ENCODE data around the gene CEP250. TPM values are rescaled to one million over a fixed set of nuclear protein-coding genes. Genes with fewer than 3 reads are reported as not detected.

Gene CEP250
- total and polyA plus RNA-seq, 2 experiments from 2014 or later, result 15.5 to 21.7 TPM

DNA sequence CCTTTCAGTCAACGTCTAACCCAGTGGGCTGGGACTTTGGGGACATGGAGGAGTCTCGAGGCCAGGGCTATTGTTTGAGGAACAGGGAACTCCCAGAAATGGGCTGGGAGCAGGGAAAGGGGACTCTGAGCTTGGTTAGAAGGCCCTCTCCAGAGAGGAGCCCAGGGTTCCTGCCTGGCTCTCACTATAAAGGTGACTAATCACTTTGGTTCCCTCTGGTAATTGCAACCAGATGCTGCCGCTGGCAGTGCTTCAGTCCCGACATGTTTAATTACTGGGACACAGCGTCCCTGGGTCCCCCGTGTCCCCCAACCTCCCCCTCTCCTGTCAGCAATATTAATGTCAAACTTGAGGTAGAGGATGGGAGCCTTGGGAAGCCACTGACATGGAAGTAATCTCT is 12.4 kb upstream of the CEP250 start:
- Histone ChIP-seq H3K27ac (peak overlapping the region; percentile 81), H3K36me3 (ENCODE audit: low read depth) (no peaks in the 10 kb centered on the region), H3K79me2 (ENCODE audit: insufficient read depth) (no peaks in the 10 kb centered on the region), H3F3A (ENCODE audit: insufficient read depth) (no peaks in the 10 kb centered on the region; the same call in 1 of the 2 replicates), H3K27me3 (replicated peaks; ENCODE audit: insufficient read depth) (no peaks in the 10 kb centered on the region), H4K20me1 (ENCODE audit: insufficient read depth) (no peaks in the 10 kb centered on the region), H3K9ac (peak overlapping the region; percentile 63), H3K4me2 (ENCODE audit: unreplicated experiment) (peak overlapping the region; percentile 50), H3K9me2 (ENCODE audit: insufficient read depth) (no peaks in the 10 kb centered on the region), H3K9me3 (ENCODE audit: low read depth) (no peaks in the 10 kb centered on the region), H3K4me1 (ENCODE audit: insufficient read depth) (peaks cover 15% of the 10 kb centered on the region), H2AFZ (peak overlapping the region; percentile 77), H3K4me3 (peak overlapping the region; percentile 27; the same call in 1 of the 2 replicates)
- 2% methylated on average over 6 of the region's 6 CpGs for WGBS, 2 experiments (ENCODE audit: low coverage in 1 of 2, low lambda C conversion rate in 2 of 2, missing lambda C conversion rate in 2 of 2)
- peak; percentile 92 for DNase-seq
- TF ChIP-seq EZH2phosphoT487 (IDR thresholded peaks at IDR 0.05; ENCODE audit: insufficient read depth, low read depth) (no peak), EZH2 (IDR thresholded peaks at IDR 0.05; ENCODE audit: insufficient read depth, poor library complexity, severe bottlenecking) (no peak)
- in situ Hi-C loops (cut with MboI), result no loop called here

DNA sequence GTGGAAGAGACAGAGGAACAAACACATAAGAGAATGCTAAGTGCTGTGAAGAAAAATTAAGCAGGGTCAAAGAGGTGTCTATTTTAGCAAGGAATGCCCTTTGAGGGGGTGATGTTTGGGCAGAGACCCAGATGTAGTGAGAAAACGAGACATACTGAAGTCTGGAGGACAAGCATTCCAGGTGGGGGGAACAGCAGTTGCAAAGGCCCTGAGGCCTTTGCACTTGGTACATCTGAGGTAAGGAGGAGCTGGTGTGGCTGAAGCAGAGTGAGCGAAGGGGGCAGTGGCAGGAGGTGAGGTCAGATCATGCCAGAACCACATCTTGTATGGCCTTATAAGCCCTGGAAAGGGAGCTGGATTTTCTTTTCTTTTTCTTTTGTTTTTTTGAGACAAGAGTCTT is 11.2 kb upstream of the CEP250 start:
- no peak overlapping the region for H2AFZ ChIP-seq
- H3K4me3 ChIP-seq, result no peak overlapping the region
- no peak for DNase-seq
- no peaks in the 10 kb centered on the region; the same call in 1 of the 2 replicates for H3F3A ChIP-seq (ENCODE audit: insufficient read depth)
- H3K4me1 ChIP-seq (ENCODE audit: insufficient read depth), result peaks cover 6% of the 10 kb centered on the region
- no peaks in the 10 kb centered on the region for H3K9me3 ChIP-seq (ENCODE audit: low read depth)
- TF ChIP-seq EZH2 (IDR thresholded peaks at IDR 0.05; ENCODE audit: insufficient read depth, poor library complexity, severe bottlenecking), result no peak
- no peak for TF ChIP-seq EZH2phosphoT487 (IDR thresholded peaks at IDR 0.05; ENCODE audit: insufficient read depth, low read depth)
- no peaks in the 10 kb centered on the region for H4K20me1 ChIP-seq (ENCODE audit: insufficient read depth)
- no peaks in the 10 kb centered on the region for H3K27me3 ChIP-seq (replicated peaks; ENCODE audit: insufficient read depth)
- in situ Hi-C loops (cut with MboI), result no loop called here
- H3K79me2 ChIP-seq (ENCODE audit: insufficient read depth), result no peaks in the 10 kb centered on the region
- 90 to 94% methylated on average over 2 of the region's 2 CpGs for WGBS, 2 experiments (ENCODE audit: low coverage in 1 of 2, low lambda C conversion rate in 2 of 2, missing lambda C conversion rate in 2 of 2)
- no peaks in the 10 kb centered on the region for H3K36me3 ChIP-seq (ENCODE audit: low read depth)
- no peak overlapping the region for H3K27ac ChIP-seq
- H3K9ac ChIP-seq, result no peak overlapping the region
- no peak overlapping the region for H3K4me2 ChIP-seq (ENCODE audit: unreplicated experiment)
- no peaks in the 10 kb centered on the region for H3K9me2 ChIP-seq (ENCODE audit: insufficient read depth)

DNA sequence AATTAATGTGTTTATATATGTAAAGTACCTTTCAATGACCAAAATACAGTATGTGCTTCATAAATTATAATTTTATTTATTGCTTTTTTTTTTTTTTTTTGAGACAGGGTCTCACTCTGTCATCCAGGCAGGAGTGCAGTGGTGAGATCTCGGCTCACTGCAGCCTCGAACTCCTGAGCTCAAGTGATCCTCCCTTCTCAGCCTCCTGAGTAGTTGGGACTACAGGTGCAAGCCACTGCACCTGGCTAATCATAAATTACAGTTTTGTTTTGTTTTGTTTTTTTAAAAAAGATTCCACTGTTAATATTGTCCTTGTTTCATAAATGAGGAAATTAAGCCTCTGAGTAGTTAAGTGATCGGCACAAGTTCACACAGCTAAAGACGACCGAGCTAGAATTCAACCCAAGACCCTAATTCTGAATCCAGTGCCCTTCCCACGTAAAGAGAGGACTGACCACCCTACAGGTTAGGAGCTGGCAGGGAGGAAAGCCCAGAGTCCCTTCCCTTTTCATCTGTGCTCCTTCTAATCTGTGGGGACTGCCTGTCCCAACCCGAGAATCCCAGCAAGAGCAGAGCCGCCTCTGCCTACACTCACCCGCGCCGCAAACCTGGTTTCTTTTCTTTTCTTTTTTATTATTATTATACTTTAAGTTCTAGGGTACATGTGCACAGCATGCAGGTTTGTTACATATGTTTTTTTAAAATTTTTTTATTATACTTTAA is 8.9 kb upstream of the CEP250 start:
- peak; percentile 18 for DNase-seq
- Histone ChIP-seq H3F3A (ENCODE audit: insufficient read depth) (no peaks in the 10 kb centered on the region; the same call in 1 of the 2 replicates), H3K36me3 (ENCODE audit: low read depth) (no peaks in the 10 kb centered on the region), H3K4me2 (ENCODE audit: unreplicated experiment) (peak overlapping the region; percentile 79), H3K79me2 (ENCODE audit: insufficient read depth) (no peaks in the 10 kb centered on the region), H3K9me2 (ENCODE audit: insufficient read depth) (no peaks in the 10 kb centered on the region), H3K9ac (peak overlapping the region; percentile 80), H3K4me1 (ENCODE audit: insufficient read depth) (peaks cover 6% of the 10 kb centered on the region), H3K9me3 (ENCODE audit: low read depth) (no peaks in the 10 kb centered on the region), H4K20me1 (ENCODE audit: insufficient read depth) (no peaks in the 10 kb centered on the region), H3K27ac (no peak overlapping the region), H3K27me3 (replicated peaks; ENCODE audit: insufficient read depth) (no peaks in the 10 kb centered on the region), H2AFZ (peak overlapping the region; percentile 93), H3K4me3 (peak overlapping the region; percentile 74)
- WGBS, 2 experiments (ENCODE audit: low coverage in 1 of 2, low lambda C conversion rate in 2 of 2, missing lambda C conversion rate in 2 of 2), result 51 to 52% methylated on average over 11 of the region's 11 CpGs
- TF ChIP-seq EZH2 (IDR thresholded peaks at IDR 0.05; ENCODE audit: insufficient read depth, poor library complexity, severe bottlenecking) (no peak), EZH2phosphoT487 (IDR thresholded peaks at IDR 0.05; ENCODE audit: insufficient read depth, low read depth) (no peak)
- in situ Hi-C loops (cut with MboI), result no loop called here

DNA sequence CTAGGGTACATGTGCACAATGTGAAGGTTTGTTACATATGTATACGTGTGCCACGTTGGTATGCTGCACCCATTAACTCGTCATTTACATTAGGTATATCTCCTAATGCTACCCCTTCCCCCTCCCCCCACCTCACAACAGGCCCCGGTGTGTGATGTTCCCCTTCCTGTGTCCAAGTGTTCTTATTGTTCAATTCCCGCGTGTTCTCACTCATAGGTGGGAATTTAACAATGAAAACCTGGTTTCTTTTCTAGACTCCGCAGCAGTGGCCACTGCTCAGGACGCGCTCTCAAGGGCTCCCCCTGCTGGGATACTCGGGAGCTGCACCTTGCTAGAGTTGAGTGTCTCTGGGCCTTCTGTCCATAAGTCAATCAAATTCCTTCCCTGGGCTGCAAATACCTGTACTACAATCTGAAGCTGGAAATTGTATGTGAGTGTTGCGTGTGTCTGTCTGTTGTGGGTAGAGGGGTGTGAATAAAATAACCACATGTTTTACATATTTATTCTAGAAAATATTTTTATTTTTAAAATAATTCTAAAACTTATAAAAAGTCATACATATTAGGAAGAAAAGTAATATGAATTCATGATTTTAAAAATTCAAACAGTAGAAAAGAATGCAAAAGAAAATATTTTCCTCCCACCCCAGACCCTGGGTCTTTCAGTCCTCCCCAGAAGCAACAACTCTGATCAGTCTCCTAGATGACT is 8.2 kb upstream of the CEP250 start:
- Histone ChIP-seq H3F3A (ENCODE audit: insufficient read depth) (no peaks in the 10 kb centered on the region; the same call in 1 of the 2 replicates), H2AFZ (peak overlapping the region; percentile 93), H3K27me3 (replicated peaks; ENCODE audit: insufficient read depth) (no peaks in the 10 kb centered on the region), H3K36me3 (ENCODE audit: low read depth) (no peaks in the 10 kb centered on the region), H4K20me1 (ENCODE audit: insufficient read depth) (no peaks in the 10 kb centered on the region), H3K4me1 (ENCODE audit: insufficient read depth) (peaks cover 6% of the 10 kb centered on the region), H3K27ac (no peak overlapping the region), H3K79me2 (ENCODE audit: insufficient read depth) (no peaks in the 10 kb centered on the region), H3K4me2 (ENCODE audit: unreplicated experiment) (peak overlapping the region; percentile 79), H3K4me3 (peak overlapping the region; percentile 74), H3K9me3 (ENCODE audit: low read depth) (no peaks in the 10 kb centered on the region), H3K9ac (peak overlapping the region; percentile 80), H3K9me2 (ENCODE audit: insufficient read depth) (no peaks in the 10 kb centered on the region)
- TF ChIP-seq EZH2 (IDR thresholded peaks at IDR 0.05; ENCODE audit: insufficient read depth, poor library complexity, severe bottlenecking) (no peak), EZH2phosphoT487 (IDR thresholded peaks at IDR 0.05; ENCODE audit: insufficient read depth, low read depth) (no peak)
- 2 to 3% methylated on average over 11 of the region's 11 CpGs for WGBS, 2 experiments (ENCODE audit: low coverage in 1 of 2, low lambda C conversion rate in 2 of 2, missing lambda C conversion rate in 2 of 2)
- in situ Hi-C loops (cut with MboI), result no loop called here
- DNase-seq, result peak; percentile 82

Data from GM23248 (cell line).